ENCODE measurements around the gene VTA1.
A peak's percentile ranks its signal among the peaks of the same experiment; 100 is the strongest.
"Not testable (repeated sequence)": the region's sequence is repeated elsewhere in the genome, so short reads cannot be mapped to it uniquely, and the experiment has no call there.

The VTA1 gene

GRCh38 chr6:142146828-142147662 is at the start of gene VTA1, which contains the start of gene NMBR:
Gene VTA1 (plus strand): TSS chr6:142147263. CDS start chr6:142147288, 25 bp downstream.
Gene NMBR (minus strand): TSS chr6:142147122. CDS start chr6:142088658, 58,464 bp downstream.
- DNase-seq (ENCODE audit: low spot score) = peak; percentile 99

DNA sequence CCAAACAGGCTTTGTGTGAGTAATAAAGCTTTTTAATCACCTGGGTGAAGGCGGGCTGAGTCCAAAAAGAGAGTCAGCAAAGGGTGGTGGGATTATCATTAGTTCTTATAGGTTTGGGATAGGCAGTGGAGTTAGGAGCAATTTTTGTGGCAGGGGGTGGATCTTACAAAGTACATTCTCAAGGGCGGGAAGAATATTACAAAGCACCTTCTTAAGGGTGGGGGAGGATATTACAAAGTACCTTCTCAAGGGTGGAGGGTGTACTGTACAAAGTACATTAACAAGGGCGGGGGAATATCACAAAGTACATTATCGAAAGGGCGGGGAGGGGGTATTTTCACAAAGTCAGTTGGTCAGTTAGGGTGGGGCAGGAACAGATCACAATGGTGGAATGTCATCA is 42.2 kb upstream of the VTA1 start:
- DNase-seq (ENCODE audit: low spot score) = not testable (repeated sequence)

- DNase-seq (ENCODE audit: low spot score) = not testable (repeated sequence)
Observed at GRCh38 chr6:142110820-142111219, 36.2 kb upstream of the VTA1 start.

- peak; percentile 77 for DNase-seq (ENCODE audit: low spot score)
Observed at GRCh38 chr6:142112451-142113061, 34.5 kb upstream of the VTA1 start.

GRCh38 chr6:142117366-142117765 is 29.7 kb upstream of the VTA1 start:
- DNase-seq (ENCODE audit: low spot score) = no peak

GRCh38 chr6:142118328-142118727 is 28.7 kb upstream of the VTA1 start:
- no peak for DNase-seq (ENCODE audit: low spot score)

DNA sequence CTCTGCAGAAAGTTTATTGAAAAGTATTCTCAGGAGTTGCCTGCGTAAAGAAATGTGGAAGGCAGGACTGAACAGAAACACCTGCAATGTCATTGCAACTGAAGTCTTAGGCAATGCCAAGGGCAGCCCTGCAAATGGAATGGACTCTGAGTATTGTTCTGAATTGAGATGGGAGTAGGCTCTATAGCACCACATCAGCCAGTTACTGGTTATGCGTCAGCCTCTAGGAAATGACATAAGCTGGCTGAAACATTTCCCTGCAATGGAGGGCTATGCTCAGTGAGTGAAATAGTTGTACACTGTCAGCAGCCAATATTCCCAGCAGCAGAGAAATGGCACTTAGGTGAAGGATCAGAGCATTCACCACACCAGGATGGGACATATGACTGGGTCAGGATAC is 28.1 kb upstream of the VTA1 start:
- no peak for DNase-seq (ENCODE audit: low spot score)

DNA sequence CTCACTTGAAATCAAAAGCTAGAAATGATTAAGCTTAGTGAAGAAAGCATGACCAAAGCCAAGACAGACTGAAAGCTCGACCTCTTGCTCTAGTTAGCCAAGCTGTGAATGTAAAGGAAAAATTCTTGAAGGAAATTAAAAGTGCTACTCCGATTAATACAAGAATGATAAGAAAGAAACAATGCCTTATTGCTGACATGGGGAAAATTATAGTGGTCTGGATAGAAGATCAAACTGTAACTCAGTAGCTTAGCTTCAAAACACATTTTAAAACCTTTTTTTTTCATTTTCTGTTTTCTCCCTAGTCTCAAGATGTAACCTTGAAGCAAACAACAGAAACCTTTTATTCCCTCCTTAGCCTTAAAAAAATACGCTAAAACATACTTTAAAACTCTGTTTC is 25.7 kb upstream of the VTA1 start:
- no peak for DNase-seq (ENCODE audit: low spot score)

- DNase-seq (ENCODE audit: low spot score) = no peak
Observed at GRCh38 chr6:142130814-142131213, 16.2 kb upstream of the VTA1 start.

DNA sequence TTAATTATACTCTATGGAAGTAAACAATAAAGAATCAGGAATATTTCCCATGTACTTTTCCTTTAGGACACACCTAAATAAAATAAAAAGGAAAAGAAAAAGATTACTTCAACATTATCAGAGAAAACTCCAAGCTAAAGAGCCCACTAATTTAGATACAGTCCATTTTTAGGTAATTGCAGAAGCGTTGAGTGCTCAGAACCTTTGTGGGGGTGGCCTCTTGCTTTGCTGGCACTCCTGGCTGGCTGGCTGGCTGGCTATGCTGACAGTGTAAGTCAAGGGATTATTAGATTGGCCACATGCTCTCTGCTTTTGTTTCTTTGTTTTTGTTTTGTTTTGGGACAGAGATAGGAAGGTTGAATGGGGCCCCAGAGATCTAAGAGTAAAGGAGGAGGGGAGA is 14.4 kb upstream of the VTA1 start, which contains the start of gene GJE1:
TSS of gene GJE1 (plus strand) at position 301 of the 400 bp plus-strand sequence. CDS start 234 bp downstream, outside the sequence.
- no peak for DNase-seq (ENCODE audit: low spot score)

DNA sequence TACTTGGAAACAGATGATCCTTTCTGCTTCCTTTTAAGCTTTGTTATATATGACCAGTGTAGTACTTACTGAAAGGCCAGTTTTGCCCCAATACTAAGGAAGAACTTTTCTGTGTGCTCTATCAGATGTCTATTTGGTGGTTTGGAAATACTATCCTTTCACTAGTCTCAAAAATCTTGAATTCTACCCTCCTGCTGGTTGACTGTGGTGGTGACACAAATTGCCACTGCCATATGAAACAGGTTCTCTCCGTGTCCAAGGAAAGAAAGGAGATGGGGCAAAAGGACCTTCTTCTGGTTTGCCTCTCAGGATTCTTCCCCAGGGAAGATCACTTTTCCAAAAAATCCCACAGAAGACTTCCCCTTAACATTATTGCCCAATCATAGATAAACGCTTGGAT is 8.2 kb upstream of the VTA1 start:
- no peak for DNase-seq (ENCODE audit: low spot score)

DNA sequence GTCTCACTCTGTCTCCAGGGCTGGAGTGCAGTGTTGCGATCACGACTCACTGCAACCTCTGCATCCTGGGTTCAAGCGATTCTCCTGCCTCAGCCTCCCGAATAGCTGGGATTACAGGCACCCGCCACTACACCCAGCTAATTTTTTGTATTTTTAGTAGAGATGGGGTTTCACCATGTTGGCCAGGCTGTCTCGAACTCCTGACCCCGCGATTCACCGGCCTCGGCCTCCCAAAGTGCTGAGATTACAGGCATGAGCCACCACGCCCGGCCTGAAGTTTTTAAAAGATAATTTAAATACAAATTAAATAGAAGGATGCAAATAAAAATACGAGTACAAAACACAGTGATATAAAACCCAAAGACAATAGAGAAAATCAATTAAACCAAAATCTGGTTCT is 5.5 kb upstream of the VTA1 start:
- DNase-seq (ENCODE audit: low spot score) = not testable (repeated sequence)

DNA sequence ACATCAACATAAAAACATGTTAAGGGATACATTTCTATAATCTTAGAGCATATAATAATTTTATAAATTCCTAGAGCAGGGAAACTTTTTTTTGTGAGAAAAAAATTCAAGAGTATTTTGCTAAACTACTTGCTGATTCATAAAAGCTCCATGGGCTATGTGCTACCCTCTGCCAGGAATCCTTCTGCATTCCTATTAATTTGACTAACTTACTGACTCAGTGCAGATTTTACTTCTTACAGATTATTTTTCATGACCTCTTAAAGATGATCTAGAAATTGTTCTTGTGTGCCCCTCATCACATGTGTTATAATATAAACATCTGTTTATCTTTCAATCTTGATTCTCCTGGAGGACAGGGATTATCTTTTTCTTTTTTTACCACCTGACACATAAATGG is 5.7 kb downstream of the VTA1 start:
- no peak for DNase-seq (ENCODE audit: low spot score)

DNA sequence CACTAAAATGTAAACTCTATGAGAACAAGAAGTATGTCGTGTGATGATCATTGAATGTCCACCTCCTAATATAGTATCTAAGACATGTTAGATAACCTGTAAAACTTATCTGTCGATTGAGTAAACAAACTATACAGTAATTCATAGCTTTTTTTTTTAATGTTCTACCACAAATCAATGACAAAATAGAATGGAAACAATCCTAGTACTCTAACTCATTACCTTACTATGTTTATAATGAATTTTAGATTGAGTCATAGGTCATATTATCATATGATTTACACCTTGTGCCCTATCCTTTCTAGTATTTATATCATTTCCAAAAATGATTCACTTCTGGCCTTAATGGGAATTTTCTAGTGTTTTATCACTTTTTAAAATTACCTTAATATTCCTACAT is 6.1 kb downstream of the VTA1 start:
- DNase-seq (ENCODE audit: low spot score) = no peak

- DNase-seq (ENCODE audit: low spot score) = no peak
Observed at GRCh38 chr6:142154336-142154735, 7.3 kb downstream of the VTA1 start.

DNA sequence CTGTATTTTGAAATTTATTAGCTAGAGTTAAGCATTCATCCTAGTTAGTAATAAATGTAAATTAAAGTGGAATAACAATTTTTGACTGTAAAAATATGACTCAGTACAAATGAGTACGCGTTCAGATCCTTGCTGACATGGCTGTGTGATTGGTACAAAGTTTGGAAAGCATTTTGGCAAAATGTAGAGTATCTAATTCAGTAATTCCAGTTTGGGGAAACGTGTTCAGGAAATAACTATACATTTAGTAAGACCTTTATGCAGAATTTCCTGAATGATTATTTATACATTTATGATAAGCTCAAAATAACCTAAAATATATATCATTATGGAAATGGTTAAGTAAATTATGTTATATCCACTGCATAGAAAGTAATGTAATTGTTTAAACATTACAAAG is 8.0 kb downstream of the VTA1 start:
- no peak for DNase-seq (ENCODE audit: low spot score)

DNA sequence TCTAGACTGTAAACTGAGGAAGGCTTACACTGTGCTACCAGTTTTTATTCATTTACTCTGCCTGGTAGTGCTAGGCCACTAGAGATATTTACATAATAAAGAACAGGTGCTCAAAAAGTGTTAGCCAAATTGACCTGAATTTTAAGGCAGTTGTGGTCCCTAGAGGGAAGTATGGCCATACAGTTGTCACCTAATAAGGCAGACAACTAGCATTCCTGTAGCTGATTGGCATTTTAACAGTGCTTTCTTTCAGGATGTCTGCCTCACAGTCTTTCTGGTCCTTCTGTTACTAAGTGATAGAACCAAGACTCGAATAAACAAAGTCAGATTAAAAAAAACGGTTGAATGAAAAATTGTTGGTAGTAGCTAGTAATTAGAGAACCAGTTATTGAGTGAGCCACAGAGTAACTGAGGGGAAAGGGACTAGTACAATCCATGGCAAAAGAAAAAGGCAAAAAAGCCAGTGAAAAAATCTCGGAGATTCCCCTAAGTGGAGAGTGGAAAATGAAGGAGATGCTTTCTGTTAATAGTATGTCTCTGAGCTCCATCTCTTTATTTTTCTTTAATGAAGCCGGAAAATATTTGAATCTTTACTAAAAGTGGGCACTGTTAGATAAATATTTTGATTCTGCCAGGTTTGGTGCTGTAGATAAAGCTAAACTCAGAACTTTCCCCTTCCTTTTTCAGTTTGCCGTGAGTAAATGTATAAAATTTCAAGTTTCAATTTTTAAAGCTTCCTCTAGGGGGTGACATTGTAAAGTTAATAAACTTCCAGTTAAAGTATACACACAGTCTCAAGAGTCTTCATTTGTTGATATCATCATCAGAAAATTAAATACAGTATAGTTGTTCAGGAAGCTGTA is 9.1 kb downstream of the VTA1 start:
- DNase-seq (ENCODE audit: low spot score) = peak; percentile 45

DNA sequence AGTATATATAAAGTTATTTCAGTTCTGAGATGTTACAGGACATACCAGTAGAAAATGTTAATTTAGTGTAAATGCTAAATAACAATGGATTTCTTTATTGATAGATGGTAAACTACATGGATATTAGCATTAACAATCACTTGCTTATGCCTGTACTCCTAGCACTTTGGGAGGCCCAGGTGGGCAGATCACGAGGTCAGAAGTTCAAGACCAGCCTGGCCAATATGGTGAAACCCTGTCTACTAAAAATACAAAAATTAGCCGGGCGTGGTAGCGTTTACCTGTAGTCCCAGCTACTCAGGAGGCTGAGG is 9.7 kb downstream of the VTA1 start:
- not testable (repeated sequence) for DNase-seq (ENCODE audit: low spot score)

DNA sequence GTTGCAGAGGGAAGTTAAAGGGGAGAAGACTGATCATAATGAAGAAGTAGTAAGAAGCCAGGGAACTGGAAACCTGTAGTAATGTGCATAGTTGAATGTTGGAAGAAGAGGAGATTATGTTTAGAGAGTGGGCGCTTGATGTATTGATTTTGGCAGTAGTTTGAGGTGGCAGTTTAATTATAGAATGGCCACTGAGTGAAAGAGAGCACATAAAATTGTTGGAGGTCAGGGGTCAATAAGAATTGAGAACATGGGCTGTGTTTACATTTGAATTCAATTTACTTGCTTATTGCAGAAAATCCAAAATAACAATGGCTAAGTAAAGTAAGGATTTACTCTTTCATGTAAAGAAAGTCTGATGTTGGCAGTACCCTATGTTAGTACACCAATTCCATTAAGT is 15.7 kb downstream of the VTA1 start:
- no peak for DNase-seq (ENCODE audit: low spot score)

DNA sequence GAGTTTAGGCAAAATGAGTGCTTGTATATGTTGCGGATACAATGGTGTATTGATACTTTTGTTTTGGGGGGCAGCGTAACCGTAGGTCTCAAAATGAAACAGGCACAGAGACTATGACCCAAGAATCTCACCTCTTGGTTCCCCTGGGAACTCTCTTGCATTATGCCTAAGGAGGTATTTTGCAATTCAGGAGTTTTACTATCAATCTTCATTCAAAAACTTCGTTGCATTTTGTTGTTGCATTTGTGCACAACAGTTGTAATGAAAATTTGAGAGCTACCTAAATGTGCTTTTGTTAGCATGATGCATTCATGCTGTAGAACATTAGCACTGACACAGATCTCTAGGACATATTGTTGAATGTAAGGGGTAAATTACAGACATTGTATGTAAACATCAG is 18.2 kb downstream of the VTA1 start:
- no peak for DNase-seq (ENCODE audit: low spot score)

GRCh38 chr6:142167071-142167470 is 20.0 kb downstream of the VTA1 start:
- no peak for DNase-seq (ENCODE audit: low spot score)

DNA sequence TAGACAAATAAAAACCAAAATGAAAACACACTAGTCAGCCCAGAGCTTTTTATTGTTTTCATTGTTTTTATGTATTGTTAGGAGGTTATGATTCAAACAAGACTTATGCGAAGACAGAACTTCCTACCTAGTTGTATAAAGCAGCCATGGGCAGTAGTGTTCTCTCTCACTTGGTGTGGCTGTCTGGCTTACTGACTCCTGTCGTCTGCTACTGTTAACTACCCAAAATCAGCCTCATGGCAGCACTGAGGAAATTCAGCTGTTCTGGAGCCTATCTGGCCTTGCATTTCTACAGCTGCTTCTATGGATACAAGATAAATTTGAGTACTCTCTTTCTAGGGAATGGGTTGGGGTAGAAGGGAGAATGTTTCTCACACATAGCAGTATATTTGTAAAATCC is 20.4 kb downstream of the VTA1 start:
- DNase-seq (ENCODE audit: low spot score) = no peak

DNA sequence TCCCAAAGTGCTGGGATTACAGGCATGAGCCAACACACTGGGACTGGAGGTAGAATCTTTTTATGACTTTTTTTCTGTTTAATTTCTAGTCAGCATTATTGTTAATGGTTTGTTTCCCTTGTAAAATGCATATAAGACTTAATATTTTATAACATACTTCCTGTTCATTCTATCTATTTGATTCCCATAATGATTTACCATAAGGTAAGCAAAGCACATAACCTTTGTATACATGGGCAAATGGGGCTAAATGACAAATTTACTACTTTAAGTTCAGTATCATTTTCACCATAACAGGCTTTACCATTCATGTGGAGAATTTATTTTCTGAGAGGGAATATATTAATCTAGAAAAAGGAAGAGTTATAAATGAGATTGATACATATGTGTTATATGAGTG is 24.3 kb downstream of the VTA1 start:
- no peak for DNase-seq (ENCODE audit: low spot score)

Measured in pons (tissue), 1 donor.